K562 (cell line): ENCODE results near the gene DTD1. TPM values are rescaled to one million over a fixed set of nuclear protein-coding genes. Genes with fewer than 3 reads are reported as not detected.

ENCODE experiments used
- ATAC-seq: fragments of 200-7000 bp; cut with Tn5 transposase; 3 replicates; pipeline ENCODE4 v1.9.1; 2020; ENCODE audit warnings: moderate library complexity
- BruUV-seq: library from RNA; stranded (reverse); fragments of 400-500 nt; replicated peaks from 2 replicates; lab custom pipeline; 2021; lab: Mats Ljungman, UMichigan
- CTCF ChIA-PET: fragments of 300-600 bp; formaldehyde crosslinking; extraction: SDS; loops from one replicate; lab custom pipeline; 2021; ENCODE audit warnings: low intra/inter-chr PET ratio; lab: Yijun Ruan, JAX
- POLR2A ChIA-PET: fragments of 300-600, 350-650 bp; sonication (Branson Sonifier 250); formaldehyde crosslinking; extraction: SDS; loops from one replicate; lab custom pipeline; 2021; ENCODE audit warnings: antibody characterized with exemption, inconsistent platforms; lab: Yijun Ruan, JAX
- DNase-seq, 4 experiments: peaks; one replicate each; pipeline versions ENCODE4 v3.0.0 to v3.0.0-alpha.2; 2011 to 2018; ENCODE audit warnings: low spot score in 3 of 4, mixed read lengths in 3 of 4; ENCODE audit errors: extremely low read depth in 1 of 4
- FAIRE-seq: peaks from 2 replicates; lab custom pipeline; 2011; peaks lifted over from hg19 to GRCh38; lab: Jason Lieb, UNC
- H2AFZ ChIP-seq: 2 replicates; pipeline ENCODE4 v1.6.0; 2011; ENCODE audit warnings: low read depth, low read length, control low read depth, inconsistent platforms
- H3K27ac ChIP-seq: fragments of 200-600 bp; 3 replicates; pipeline ENCODE4 v1.8.0; 2011; ENCODE audit warnings: low read depth, mild to moderate bottlenecking, control low read depth, inconsistent platforms, low read length, moderate library complexity, mixed read lengths; ENCODE audit errors: extremely low read depth
- H3K27me3 ChIP-seq, 2 experiments: fragments of 300-600 bp in 1 of 2; 2 replicates in 1 of 2; 3 replicates in 1 of 2; pipeline versions ENCODE4 v1.6.0 to v1.8.0; 2011; ENCODE audit warnings: inconsistent platforms in 2 of 2, low read length in 2 of 2, mild to moderate bottlenecking in 1 of 2, mixed read lengths in 1 of 2, moderate library complexity in 1 of 2; ENCODE audit not compliant: control insufficient read depth in 2 of 2, insufficient read depth in 2 of 2
- H3K36me3 ChIP-seq: fragments of 300-600 bp; 3 replicates; pipeline ENCODE4 v1.8.0; 2011; ENCODE audit warnings: mild to moderate bottlenecking, low read length, inconsistent platforms; ENCODE audit not compliant: control insufficient read depth, insufficient read depth
- H3K4me1 ChIP-seq, 2 experiments: fragments of 200-600 bp in 1 of 2; replicated peaks in 1 of 2; 2 replicates in 1 of 2; 3 replicates in 1 of 2; pipeline versions ENCODE4 v1.5.1 to v1.8.0; 2011; ENCODE audit warnings: inconsistent platforms in 2 of 2, low read length in 2 of 2, mild to moderate bottlenecking in 1 of 2, mixed read lengths in 1 of 2, moderate library complexity in 1 of 2; ENCODE audit not compliant: control insufficient read depth in 2 of 2, insufficient read depth in 2 of 2
- H3K4me2 ChIP-seq: 2 replicates; pipeline ENCODE4 v1.6.1; 2011; ENCODE audit warnings: low read length, control low read depth, inconsistent platforms, mixed read lengths; ENCODE audit not compliant: insufficient read depth
- H3K4me3 ChIP-seq: fragments of 200-600 bp; sonication (generic), shearing (Covaris generic); 2 replicates; pipeline ENCODE4 v1.5.1; 2016; ENCODE audit warnings: control low read depth, inconsistent platforms
- H3K79me2 ChIP-seq: fragments of 200-600 bp; 3 replicates; pipeline ENCODE4 v1.8.0; 2011; ENCODE audit warnings: low read length, inconsistent platforms; ENCODE audit not compliant: control insufficient read depth, insufficient read depth
- H3K9ac ChIP-seq, 2 experiments: 2 replicates each; pipeline versions ENCODE4 v1.6.0 to v1.6.1; 2011; ENCODE audit warnings: low read depth in 2 of 2, low read length in 2 of 2, control low read depth in 1 of 2, inconsistent platforms in 1 of 2, mild to moderate bottlenecking in 1 of 2, mixed read lengths in 1 of 2; ENCODE audit not compliant: insufficient read depth in 1 of 2
- H3K9me1 ChIP-seq: one replicate; pipeline ENCODE4 v1.6.0; 2011; ENCODE audit warnings: inconsistent platforms, mild to moderate bottlenecking, low read length, moderate library complexity; ENCODE audit not compliant: control insufficient read depth, insufficient read depth
- H3K9me3 ChIP-seq: replicated peaks from 2 replicates; pipeline ENCODE4 v1.5.1; 2011; ENCODE audit warnings: low read depth, low read length, inconsistent platforms; ENCODE audit not compliant: control insufficient read depth, insufficient read depth
- H4K20me1 ChIP-seq: replicated peaks from 2 replicates; pipeline ENCODE4 v1.6.1; 2011; ENCODE audit warnings: low read length, inconsistent platforms, mixed read lengths; ENCODE audit not compliant: control insufficient read depth, insufficient read depth
- BCOR ChIP-seq: fragments of 450-650 bp; IDR thresholded peaks from 2 replicates; pipeline ENCODE4 v1.6.1; 2016
- KDM1A ChIP-seq, 2 experiments: fragments of 450-650 bp; IDR thresholded peaks; 2 replicates each; pipeline ENCODE4 v1.6.1; 2016; ENCODE audit warnings: mild to moderate bottlenecking in 2 of 2
- MCM2 ChIP-seq: fragments of 450-650 bp; IDR thresholded peaks from 2 replicates; pipeline ENCODE4 v1.6.1; 2017; ENCODE audit warnings: low read depth, mild to moderate bottlenecking
- ZNF707 ChIP-seq: fragments of 250-450 bp; sonication (Bioruptor Pico); conservative IDR thresholded peaks from 2 replicates; pipeline ENCODE4 v1.8.0; 2022; ENCODE audit warnings: inconsistent platforms, mild to moderate bottlenecking, moderate library complexity
- WGBS: fragments of 100-300 bp; shearing (Covaris generic); methylation state at CpG from one replicate; pipeline ENCODE4 v1.1.6; 2016; ENCODE audit warnings: low coverage, mixed read lengths; ENCODE audit not compliant: insufficient coverage; ENCODE audit errors: missing lambda C conversion rate; 5-methylcytosine and 5-hydroxymethylcytosine counted together
- in situ Hi-C: fragments of 300-500 bp; cut with MboI; formaldehyde crosslinking; loops from 4 replicates; pipeline ENCODE4 v1.15.0; 2018; ENCODE audit warnings: inconsistent platforms, mixed read lengths
- intact Hi-C: fragments of 100-400 bp; cut with micrococcal nuclease; formaldehyde crosslinking; loops from 2 replicates; pipeline ENCODE4 v1.14.2; 2022
- polyA plus RNA-seq, 8 experiments: library from polyadenylated mRNA; depleted of rRNA in 4 of 8; stranded (reverse) in 5 of 8; unstranded in 3 of 8; fragments of >200 nt; fragmentation: Nextera tagmentation in 2 of 8; fragmentation: Illumina TruSeq in 1 of 8; extraction: Ambion mirVana in 2 of 8; extraction: Trizol in 1 of 8; gene quantifications; 2 replicates each; pipeline versions ENCODE4 v1.2.1 to v1.2.3, GENCODE V29; 2011 to 2014; ENCODE audit warnings: inconsistent platforms in 1 of 8, missing spikeins in 1 of 8
- total RNA-seq, 7 experiments: library from RNA; depleted of rRNA in 6 of 7; stranded (reverse); fragments of >200 nt in 6 of 7; fragmentation: Illumina TruSeq in 2 of 7; extraction: Trizol in 2 of 7; gene quantifications; 2 replicates each; pipeline versions ENCODE4 v1.2.1 to v1.2.3, GENCODE V29; 2011 to 2021; ENCODE audit warnings: low replicate concordance in 1 of 7
- TF ChIP-seq, protein P1 (sequence below): fragments of 450-650 bp; formaldehyde crosslinking; IDR thresholded peaks from 2 replicates; pipeline ENCODE4 v1.4.0; 2020; ENCODE audit warnings: mild to moderate bottlenecking, moderate library complexity

The DTD1 gene
- total and polyA plus RNA-seq, 9 of the 15 experiments (the other 6 are each of a cell fraction or from before 2014, with no cell fraction given), result 5.7 to 28.6 (median 26.8) TPM

- no peak overlapping the region for H3K4me3 ChIP-seq
- H3K4me2 ChIP-seq, result no peak overlapping the region
- CTCF ChIA-PET, result no interaction called here
- BruUV-seq, result no TSS peak
- 10% methylated on average over 5 of the region's 5 CpGs for WGBS
- in situ Hi-C loops, result no loop called here
- no peak overlapping the region for H3K27ac ChIP-seq
- H2AFZ ChIP-seq, result no peak overlapping the region
- H3K4me1 ChIP-seq, result no peaks in the 10 kb centered on the region
- TF ChIP-seq, protein P1, sequence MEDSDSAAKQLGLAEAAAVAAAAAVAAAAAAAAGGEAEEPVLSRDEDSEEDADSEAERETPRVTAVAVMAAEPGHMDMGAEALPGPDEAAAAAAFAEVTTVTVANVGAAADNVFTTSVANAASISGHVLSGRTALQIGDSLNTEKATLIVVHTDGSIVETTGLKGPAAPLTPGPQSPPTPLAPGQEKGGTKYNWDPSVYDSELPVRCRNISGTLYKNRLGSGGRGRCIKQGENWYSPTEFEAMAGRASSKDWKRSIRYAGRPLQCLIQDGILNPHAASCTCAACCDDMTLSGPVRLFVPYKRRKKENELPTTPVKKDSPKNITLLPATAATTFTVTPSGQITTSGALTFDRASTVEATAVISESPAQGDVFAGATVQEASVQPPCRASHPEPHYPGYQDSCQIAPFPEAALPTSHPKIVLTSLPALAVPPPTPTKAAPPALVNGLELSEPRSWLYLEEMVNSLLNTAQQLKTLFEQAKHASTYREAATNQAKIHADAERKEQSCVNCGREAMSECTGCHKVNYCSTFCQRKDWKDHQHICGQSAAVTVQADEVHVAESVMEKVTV (CRISPR knock-in tag), result no peak
- TF ChIP-seq KDM1A (IDR thresholded peaks at IDR 0.05) (no peak), MCM2 (no peak), ZNF707 (no peak), BCOR (no peak)
- no peak for DNase-seq
- intact Hi-C loops, result no loop called here
- H3K27me3 ChIP-seq, result no peaks in the 10 kb centered on the region
- POLR2A ChIA-PET, result interaction anchor here (0.8 to 1.0 kb wide), 2 partner anchors 11 to 1483 kb away, joined by 3 read pairs; no protein-coding TSS in a partner anchor
- ATAC-seq, result no peak
- no peaks in the 10 kb centered on the region for H3K36me3 ChIP-seq
- H3K9me3 ChIP-seq, result no peaks in the 10 kb centered on the region
- no peaks in the 10 kb centered on the region for H4K20me1 ChIP-seq
- H3K9me1 ChIP-seq, result no peaks in the 10 kb centered on the region
- FAIRE-seq, result no peak
- no peaks in the 10 kb centered on the region for H3K79me2 ChIP-seq
- no peak overlapping the region for H3K9ac ChIP-seq
Measured at GRCh38 chr20:18728870-18729224, 141.0 kb downstream of the DTD1 start.
